Stimulated activated memory B cell treated with anti-CD40 and anti-IgM and Interleukin-4, amounts not matched to agents 10 μg/mL and 1 μg/mL and 100 μg/mL, for 72 hours (primary cell): ENCODE data around the gene APC2.

Experiments
- ATAC-seq: fragments of 150-1000 bp; cut with Tn5 transposase; 2 replicates; pipeline ENCODE4 v1.10.0; 2021
- H3K27ac Mint-ChIP-seq: one replicate; pipeline ENCODE4 v1.8.0; 2022; ENCODE audit warnings: mild to moderate bottlenecking, mixed read lengths
- H3K27me3 Mint-ChIP-seq: one replicate; pipeline ENCODE4 v1.8.0; 2022; ENCODE audit warnings: mixed read lengths
- H3K36me3 Mint-ChIP-seq: one replicate; pipeline ENCODE4 v1.8.0; 2022; ENCODE audit warnings: mixed read lengths
- H3K4me1 Mint-ChIP-seq: one replicate; pipeline ENCODE4 v1.8.0; 2022; ENCODE audit warnings: mixed read lengths
- H3K4me3 Mint-ChIP-seq: one replicate; pipeline ENCODE4 v1.8.0; 2022; ENCODE audit warnings: mild to moderate bottlenecking, moderate library complexity, mixed read lengths
- H3K9me3 Mint-ChIP-seq: one replicate; pipeline ENCODE4 v1.8.0; 2022; ENCODE audit warnings: mixed read lengths

Gene APC2

DNA sequence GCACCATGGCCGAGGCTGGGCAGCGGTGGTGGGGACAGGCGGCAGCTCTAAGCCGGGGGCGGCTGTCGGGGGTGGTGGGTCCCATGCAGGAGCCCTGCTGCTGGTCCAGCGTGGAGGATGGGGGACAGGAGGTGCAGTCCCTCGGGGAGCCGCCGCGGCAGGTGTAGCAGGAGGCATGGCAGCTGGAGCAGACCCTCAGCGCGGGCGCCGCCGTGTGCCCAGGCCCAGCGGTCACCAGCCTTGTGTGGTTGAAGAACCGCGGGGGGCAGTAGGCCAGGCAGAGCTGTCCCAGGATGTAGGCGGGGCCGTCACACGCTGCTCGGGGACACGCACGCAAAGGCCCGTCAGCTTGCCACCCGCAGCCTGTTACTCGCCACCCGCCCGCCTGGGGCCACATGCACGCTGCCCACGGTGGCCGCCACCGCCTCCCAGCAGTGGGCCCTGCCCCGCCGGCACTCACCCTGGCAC is 32.0 kb downstream of the APC2 start:
- Mint-ChIP-seq H3K27ac (no peak overlapping the region), H3K27me3 (no peaks in the 10 kb centered on the region), H3K4me1 (peaks cover 24% of the 10 kb centered on the region), H3K36me3 (peaks cover 6% of the 10 kb centered on the region), H3K9me3 (no peaks in the 10 kb centered on the region), H3K4me3 (no peak overlapping the region)
- no peak for ATAC-seq

GRCh38 chr19:1482361-1483130 is 32.6 kb downstream of the APC2 start:
- no peak for ATAC-seq
- Mint-ChIP-seq H3K9me3 (no peaks in the 10 kb centered on the region), H3K4me1 (peaks cover 17% of the 10 kb centered on the region), H3K27ac (no peak overlapping the region), H3K27me3 (no peaks in the 10 kb centered on the region), H3K4me3 (no peak overlapping the region), H3K36me3 (peaks cover under 1% of the 10 kb centered on the region)

GRCh38 chr19:1483131-1483978 is 33.4 kb downstream of the APC2 start:
- Mint-ChIP-seq H3K4me1 (peaks cover 10% of the 10 kb centered on the region), H3K36me3 (no peaks in the 10 kb centered on the region), H3K4me3 (no peak overlapping the region), H3K27ac (no peak overlapping the region), H3K27me3 (peaks cover 2% of the 10 kb centered on the region), H3K9me3 (no peaks in the 10 kb centered on the region)
- ATAC-seq = no peak

DNA sequence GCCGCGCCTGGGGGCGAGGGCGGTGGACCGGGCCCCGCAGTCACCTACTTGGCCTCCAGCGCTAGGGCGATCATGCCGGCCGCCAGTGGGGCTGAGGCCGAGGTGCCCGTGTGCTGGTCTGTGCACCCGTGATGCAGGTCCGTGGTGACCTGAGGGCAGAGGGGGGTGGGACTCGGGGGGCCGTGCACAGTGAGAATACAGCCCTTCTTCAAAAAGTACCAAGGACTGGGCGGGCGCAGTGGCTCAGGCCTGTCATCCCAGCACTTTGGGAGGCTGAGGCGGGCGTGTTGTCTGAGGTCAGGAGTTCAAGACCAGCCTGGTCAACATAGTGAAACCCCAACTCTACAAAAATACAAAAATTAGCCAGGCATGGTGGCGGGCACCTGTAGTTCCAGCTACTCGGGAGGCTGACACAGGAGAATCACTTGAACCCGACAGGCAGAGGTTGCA is 34.1 kb downstream of the APC2 start:
- H3K9me3 Mint-ChIP-seq = no peaks in the 10 kb centered on the region
- H3K4me3 Mint-ChIP-seq = no peak overlapping the region
- H3K36me3 Mint-ChIP-seq = no peaks in the 10 kb centered on the region
- peaks cover 9% of the 10 kb centered on the region for H3K27me3 Mint-ChIP-seq
- no peak for ATAC-seq
- peaks cover 9% of the 10 kb centered on the region for H3K4me1 Mint-ChIP-seq
- H3K27ac Mint-ChIP-seq = no peak overlapping the region

- Mint-ChIP-seq H3K4me1 (peaks cover 13% of the 10 kb centered on the region), H3K36me3 (no peaks in the 10 kb centered on the region), H3K4me3 (no peak overlapping the region), H3K27me3 (peaks cover 22% of the 10 kb centered on the region), H3K27ac (no peak overlapping the region), H3K9me3 (no peaks in the 10 kb centered on the region)
- ATAC-seq = no peak
Observed at GRCh38 chr19:1486720-1487575, 37.0 kb downstream of the APC2 start.

DNA sequence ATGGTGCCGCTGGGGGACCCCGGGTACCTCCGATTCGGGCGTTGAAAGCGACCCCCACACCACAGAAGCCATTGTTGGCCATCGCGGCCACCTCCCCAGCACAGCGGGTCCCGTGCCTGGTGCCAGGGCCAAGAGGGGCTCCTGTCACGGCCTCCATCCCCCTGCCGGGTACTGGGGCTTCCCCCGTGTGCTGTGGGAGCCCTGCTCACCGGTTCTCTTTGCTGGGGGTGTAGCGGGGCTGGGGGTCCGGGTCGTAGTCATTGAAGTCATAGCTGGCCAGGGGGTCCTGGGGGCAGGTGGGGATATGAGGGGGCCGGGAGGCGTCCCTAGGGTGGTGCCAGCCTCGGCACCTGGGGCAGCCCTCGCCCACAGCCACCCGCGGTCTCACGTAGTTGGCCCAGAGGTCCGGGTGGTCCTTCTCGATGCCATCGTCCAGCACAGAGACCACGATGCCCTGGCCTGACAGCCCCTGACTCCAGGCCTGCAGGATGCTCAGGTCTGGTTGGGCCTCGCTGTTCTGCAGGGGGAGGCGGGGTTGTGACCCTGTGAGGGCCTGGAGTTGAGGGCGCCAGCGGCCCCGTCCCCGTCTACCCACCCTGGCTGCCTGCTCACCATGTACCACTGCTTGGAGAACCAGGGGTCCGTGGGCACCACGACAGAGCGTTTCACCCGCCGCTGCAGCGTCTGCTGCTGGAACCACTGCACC is 37.8 kb downstream of the APC2 start:
- Mint-ChIP-seq H3K4me1 (peaks cover 14% of the 10 kb centered on the region), H3K36me3 (no peaks in the 10 kb centered on the region), H3K27me3 (peaks cover 30% of the 10 kb centered on the region), H3K4me3 (no peak overlapping the region), H3K9me3 (no peaks in the 10 kb centered on the region), H3K27ac (no peak overlapping the region)
- ATAC-seq = no peak

- Mint-ChIP-seq H3K4me3 (no peak overlapping the region), H3K36me3 (no peaks in the 10 kb centered on the region), H3K9me3 (no peaks in the 10 kb centered on the region), H3K4me1 (peaks cover 14% of the 10 kb centered on the region), H3K27me3 (peaks cover 31% of the 10 kb centered on the region), H3K27ac (no peak overlapping the region)
- ATAC-seq = no peak
Observed at GRCh38 chr19:1488282-1488601, 38.3 kb downstream of the APC2 start.

- Mint-ChIP-seq H3K9me3 (no peaks in the 10 kb centered on the region), H3K4me3 (peak overlapping the region; percentile 50), H3K27ac (peak overlapping the region; percentile 22), H3K4me1 (peaks cover 14% of the 10 kb centered on the region), H3K27me3 (peaks cover 31% of the 10 kb centered on the region), H3K36me3 (no peaks in the 10 kb centered on the region)
- ATAC-seq = no peak
Observed at GRCh38 chr19:1489463-1490310, 39.8 kb downstream of the APC2 start.

DNA sequence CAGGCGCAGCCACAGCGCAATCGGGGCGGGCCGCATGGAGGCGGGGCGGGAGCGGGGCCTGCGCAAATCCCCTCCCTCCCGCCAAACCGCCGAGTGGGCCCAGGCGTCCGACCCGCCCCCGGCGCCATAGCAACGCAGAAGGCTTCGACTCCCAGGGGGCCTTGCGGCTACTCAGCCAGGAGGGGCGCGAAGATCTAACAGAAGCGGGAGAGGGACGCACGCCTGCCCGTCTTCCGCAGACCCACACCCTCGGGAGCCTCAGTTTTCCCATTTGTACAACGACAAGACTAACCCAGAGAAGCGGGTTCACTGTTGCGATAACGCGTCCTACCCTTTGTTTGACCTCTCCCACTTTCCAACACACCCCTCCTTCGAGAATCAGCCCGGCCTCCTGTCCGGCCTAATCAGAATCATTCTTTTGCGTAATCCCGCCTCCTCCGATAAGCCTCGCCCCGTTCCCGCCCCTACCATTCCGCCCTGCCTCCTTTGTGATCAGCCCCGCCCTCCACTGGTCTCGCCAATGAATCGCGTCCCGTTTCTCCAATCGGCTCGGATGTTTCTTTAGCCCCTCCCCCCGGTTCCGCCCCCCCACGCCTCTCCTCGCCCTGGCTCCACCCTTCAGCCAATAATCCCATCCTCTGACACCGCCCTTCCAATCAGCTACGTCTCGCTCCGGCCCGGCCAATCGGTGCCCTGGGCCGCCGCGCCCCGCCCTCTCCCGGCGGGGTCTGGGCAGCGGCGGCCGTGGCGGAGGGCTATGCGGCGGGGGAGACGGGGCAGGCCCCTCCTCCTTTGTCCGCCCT is 40.6 kb downstream of the APC2 start, which contains the start of gene PCSK4:
PCSK4 (minus strand) TSS at position 40 of the 803 bp plus-strand sequence; CDS start at position 36, 4 bp downstream.
- ATAC-seq = peak; percentile 94
- no peaks in the 10 kb centered on the region for H3K9me3 Mint-ChIP-seq
- H3K4me1 Mint-ChIP-seq = peaks cover 14% of the 10 kb centered on the region
- no peaks in the 10 kb centered on the region for H3K36me3 Mint-ChIP-seq
- peak within 1 kb of the TSS; percentile 22 for H3K27ac Mint-ChIP-seq
- H3K27me3 Mint-ChIP-seq = peaks cover 34% of the 10 kb centered on the region
- H3K4me3 Mint-ChIP-seq = peak within 1 kb of the TSS; percentile 79

DNA sequence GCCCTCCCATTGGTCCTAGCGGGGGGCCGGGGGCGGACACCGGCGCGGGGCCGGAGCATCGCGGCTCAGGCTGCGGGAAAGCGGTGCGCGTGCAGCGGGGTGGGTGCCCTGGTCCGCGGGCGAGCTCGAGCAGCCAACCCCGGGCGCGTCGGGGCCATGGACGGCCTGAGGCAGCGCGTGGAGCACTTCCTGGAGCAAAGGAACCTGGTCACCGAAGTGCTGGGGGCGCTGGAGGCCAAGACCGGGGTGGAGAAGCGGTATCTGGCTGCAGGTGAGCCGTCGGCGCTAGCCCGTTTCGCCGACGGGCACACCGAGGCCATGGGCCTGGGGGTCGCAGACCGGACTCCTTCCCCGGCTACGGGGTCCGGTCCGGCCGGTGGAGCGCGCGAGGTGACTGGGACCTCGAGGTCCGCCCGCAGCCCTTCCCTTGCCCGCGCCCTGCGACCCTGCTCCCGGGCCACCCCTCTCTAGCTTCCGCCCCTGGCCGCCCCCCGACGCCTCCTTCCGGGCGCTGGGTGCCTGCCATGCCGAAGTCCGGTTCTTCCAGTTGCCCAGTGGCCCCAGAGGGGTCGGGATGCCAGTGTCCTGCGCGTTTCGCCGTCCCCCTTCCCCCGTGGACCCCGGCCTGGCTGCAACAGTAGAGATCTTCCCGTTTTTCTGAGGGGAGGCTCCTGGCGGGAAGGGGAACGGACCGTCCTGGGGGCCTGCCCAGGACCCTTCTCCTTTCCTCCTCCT is 41.4 kb downstream of the APC2 start, which contains the start of gene REEP6:
REEP6 (plus strand) TSS at position 68 of the 735 bp plus-strand sequence; CDS start at position 157, 89 bp downstream.
- peak within 1 kb of the TSS; percentile 79 for H3K4me3 Mint-ChIP-seq
- no peaks in the 10 kb centered on the region for H3K36me3 Mint-ChIP-seq
- peaks cover 41% of the 10 kb centered on the region for H3K27me3 Mint-ChIP-seq
- H3K4me1 Mint-ChIP-seq = peaks cover 14% of the 10 kb centered on the region
- no peak for ATAC-seq
- peak within 1 kb of the TSS; percentile 22 for H3K27ac Mint-ChIP-seq
- no peaks in the 10 kb centered on the region for H3K9me3 Mint-ChIP-seq

DNA sequence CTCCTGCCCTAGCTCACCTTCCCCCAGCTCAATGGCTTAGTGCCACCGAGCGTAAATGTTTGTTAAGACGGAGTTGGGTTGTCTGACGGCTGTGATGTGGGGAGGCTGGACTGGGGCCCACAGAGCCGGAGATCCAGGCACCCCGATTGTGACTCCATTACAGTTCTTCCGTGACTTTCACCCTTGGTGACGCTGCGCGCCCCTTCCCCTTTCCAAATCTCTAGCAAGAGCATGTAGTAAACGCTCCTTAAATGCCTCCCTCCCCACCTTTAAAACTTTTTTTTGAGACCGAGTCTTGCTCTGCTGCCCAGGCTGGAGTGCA is 41.9 kb downstream of the APC2 start:
- peaks cover 47% of the 10 kb centered on the region for H3K27me3 Mint-ChIP-seq
- no peak for ATAC-seq
- H3K4me3 Mint-ChIP-seq = peak overlapping the region; percentile 79
- H3K9me3 Mint-ChIP-seq = no peaks in the 10 kb centered on the region
- H3K4me1 Mint-ChIP-seq = peaks cover 14% of the 10 kb centered on the region
- no peak overlapping the region for H3K27ac Mint-ChIP-seq
- no peaks in the 10 kb centered on the region for H3K36me3 Mint-ChIP-seq

DNA sequence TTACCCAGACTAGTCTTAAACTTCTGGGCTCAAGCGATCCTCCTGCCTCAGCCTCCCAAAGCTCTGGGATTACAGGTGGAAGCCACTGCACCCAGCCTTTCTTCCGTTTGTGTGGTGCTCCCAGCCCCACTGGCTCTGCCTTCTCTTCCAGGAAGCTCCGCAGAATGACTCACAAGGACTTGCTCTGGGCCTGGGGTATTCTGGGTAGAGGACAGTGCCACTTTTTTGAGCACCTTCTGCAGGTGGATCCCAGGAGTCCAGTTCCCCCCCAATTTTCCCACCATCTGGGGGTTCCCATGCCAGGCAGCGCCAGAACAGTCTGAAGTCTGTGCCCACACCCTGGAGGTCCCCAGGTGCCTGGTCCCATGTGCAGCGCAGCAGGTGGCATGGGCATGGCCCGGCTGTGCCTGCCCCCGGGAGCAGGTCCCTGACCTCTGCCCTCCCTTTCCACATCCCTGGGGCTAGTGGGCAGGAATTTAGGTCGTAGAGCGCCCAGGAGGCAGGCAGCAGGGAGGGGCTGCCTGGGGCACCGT is 42.6 kb downstream of the APC2 start:
- no peak overlapping the region for H3K27ac Mint-ChIP-seq
- no peak for ATAC-seq
- peak overlapping the region; percentile 64 for H3K4me3 Mint-ChIP-seq
- H3K36me3 Mint-ChIP-seq = no peaks in the 10 kb centered on the region
- peaks cover 14% of the 10 kb centered on the region for H3K4me1 Mint-ChIP-seq
- H3K27me3 Mint-ChIP-seq = peaks cover 54% of the 10 kb centered on the region
- H3K9me3 Mint-ChIP-seq = no peaks in the 10 kb centered on the region
